K562 (cell line): ENCODE data around the gene COPS4. TPM values are rescaled to one million over a fixed set of nuclear protein-coding genes. Genes with fewer than 3 reads are reported as not detected.

ENCODE experiments used
- BRD4 ChIP-seq: fragments of 200-600 bp; sonication (generic); IDR thresholded peaks from 2 replicates; pipeline ENCODE4 v1.6.1; 2017; ENCODE audit warnings: inconsistent platforms
- NFIX ChIP-seq: fragments of 250-450 bp; sonication (Bioruptor Pico); IDR thresholded peaks from 2 replicates; pipeline ENCODE4 v1.4.0; 2020; ENCODE audit warnings: low read depth, mild to moderate bottlenecking, moderate library complexity
- NR4A1 ChIP-seq, 2 experiments: fragments of 250-450 bp in 1 of 2; fragments of 450-650 bp in 1 of 2; sonication (Bioruptor Pico) in 1 of 2; IDR thresholded peaks; 2 replicates each; pipeline versions ENCODE4 v1.4.0 to v1.6.1; 2016 to 2020; ENCODE audit warnings: mild to moderate bottlenecking in 2 of 2, missing compliant biosample characterization in 1 of 2, missing genetic modification characterization in 1 of 2, moderate library complexity in 1 of 2
- SRSF9 ChIP-seq: fragments of 200-400 bp; formaldehyde crosslinking; IDR thresholded peaks from 2 replicates; pipeline ENCODE4 v1.6.1; 2017; ENCODE audit warnings: low read depth, low read length, borderline replicate concordance
- STAG1 ChIP-seq: sonication (generic); formaldehyde crosslinking; IDR thresholded peaks from 2 replicates; pipeline ENCODE4 v1.5.0; 2020; ENCODE audit warnings: missing genetic modification reagents, borderline replicate concordance
- ZFP30 ChIP-seq: fragments of 250-450 bp; sonication (Bioruptor Pico); IDR thresholded peaks from 2 replicates; pipeline ENCODE4 v1.8.0; 2022; ENCODE audit warnings: moderate library complexity, mild to moderate bottlenecking, inconsistent platforms, borderline replicate concordance
- ZNF436 ChIP-seq: fragments of 250-450, 450-650 bp; sonication (Bioruptor Pico); formaldehyde crosslinking; IDR thresholded peaks from 2 replicates; pipeline ENCODE4 v1.7.0; 2020; ENCODE audit warnings: mild to moderate bottlenecking
- polyA plus RNA-seq, 8 experiments: library from polyadenylated mRNA; depleted of rRNA in 4 of 8; stranded (reverse) in 5 of 8; unstranded in 3 of 8; fragments of >200 nt; fragmentation: Nextera tagmentation in 2 of 8; fragmentation: Illumina TruSeq in 1 of 8; extraction: Ambion mirVana in 2 of 8; extraction: Trizol in 1 of 8; gene quantifications; 2 replicates each; pipeline versions ENCODE4 v1.2.1 to v1.2.3, GENCODE V29; 2011 to 2014; ENCODE audit warnings: inconsistent platforms in 1 of 8, missing spikeins in 1 of 8
- total RNA-seq, 7 experiments: library from RNA; depleted of rRNA in 6 of 7; stranded (reverse); fragments of >200 nt in 6 of 7; fragmentation: Illumina TruSeq in 2 of 7; extraction: Trizol in 2 of 7; gene quantifications; 2 replicates each; pipeline versions ENCODE4 v1.2.1 to v1.2.3, GENCODE V29; 2011 to 2021; ENCODE audit warnings: low replicate concordance in 1 of 7
- TF ChIP-seq, protein P1 (sequence below): fragments of 450-650 bp; IDR thresholded peaks from 2 replicates; pipeline ENCODE4 v1.6.1; 2016; ENCODE audit warnings: low read depth
- TF ChIP-seq, protein P2 (sequence below): fragments of 450-650 bp; conservative IDR thresholded peaks from 2 replicates; pipeline ENCODE4 v1.6.1; 2016; ENCODE audit warnings: missing genetic modification characterization, low read depth, mild to moderate bottlenecking, control low read depth, missing compliant biosample characterization
- TF ChIP-seq, protein P3 (sequence below): sonication (generic); formaldehyde crosslinking; IDR thresholded peaks from 2 replicates; pipeline ENCODE4 v1.8.0; 2022; ENCODE audit warnings: mild to moderate bottlenecking, missing genetic modification reagents
- TF ChIP-seq, protein P4 (sequence below), 2 experiments: fragments of 450-650 bp; conservative IDR thresholded peaks; 2 replicates each; pipeline ENCODE4 v1.6.1; 2017; ENCODE audit warnings: mild to moderate bottlenecking in 2 of 2, moderate library complexity in 2 of 2

Gene COPS4
- total and polyA plus RNA-seq, 9 of the 15 experiments (the other 6 are each of a cell fraction or from before 2014, with no cell fraction given) = 44.7 to 180 (median 70.9) TPM

DNA sequence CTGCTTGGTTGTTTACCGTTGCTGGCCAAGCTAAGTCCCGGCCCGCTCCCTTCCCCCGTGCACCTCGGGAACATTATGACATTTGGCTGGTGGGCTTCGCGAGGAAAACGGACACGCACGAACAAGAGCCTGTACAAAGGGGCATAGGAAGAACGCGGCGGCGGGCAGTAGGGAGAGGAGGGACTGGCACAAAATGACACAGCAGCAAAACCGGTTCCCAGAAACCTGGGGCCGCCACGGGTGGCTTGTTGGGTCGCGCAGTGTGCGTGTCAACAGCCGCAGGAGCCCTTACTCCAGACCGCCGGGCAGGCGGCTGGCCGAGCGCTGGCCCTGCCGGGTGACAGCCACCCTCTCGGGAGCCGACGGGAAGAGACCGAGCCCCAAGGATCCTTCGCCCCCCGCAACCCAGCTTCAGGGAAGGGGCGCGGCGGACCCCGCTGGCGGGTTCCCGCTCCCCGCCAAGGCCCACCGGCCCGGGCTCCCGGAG is 22.7 kb upstream of the COPS4 start (continued):
- TF ChIP-seq, protein P1, sequence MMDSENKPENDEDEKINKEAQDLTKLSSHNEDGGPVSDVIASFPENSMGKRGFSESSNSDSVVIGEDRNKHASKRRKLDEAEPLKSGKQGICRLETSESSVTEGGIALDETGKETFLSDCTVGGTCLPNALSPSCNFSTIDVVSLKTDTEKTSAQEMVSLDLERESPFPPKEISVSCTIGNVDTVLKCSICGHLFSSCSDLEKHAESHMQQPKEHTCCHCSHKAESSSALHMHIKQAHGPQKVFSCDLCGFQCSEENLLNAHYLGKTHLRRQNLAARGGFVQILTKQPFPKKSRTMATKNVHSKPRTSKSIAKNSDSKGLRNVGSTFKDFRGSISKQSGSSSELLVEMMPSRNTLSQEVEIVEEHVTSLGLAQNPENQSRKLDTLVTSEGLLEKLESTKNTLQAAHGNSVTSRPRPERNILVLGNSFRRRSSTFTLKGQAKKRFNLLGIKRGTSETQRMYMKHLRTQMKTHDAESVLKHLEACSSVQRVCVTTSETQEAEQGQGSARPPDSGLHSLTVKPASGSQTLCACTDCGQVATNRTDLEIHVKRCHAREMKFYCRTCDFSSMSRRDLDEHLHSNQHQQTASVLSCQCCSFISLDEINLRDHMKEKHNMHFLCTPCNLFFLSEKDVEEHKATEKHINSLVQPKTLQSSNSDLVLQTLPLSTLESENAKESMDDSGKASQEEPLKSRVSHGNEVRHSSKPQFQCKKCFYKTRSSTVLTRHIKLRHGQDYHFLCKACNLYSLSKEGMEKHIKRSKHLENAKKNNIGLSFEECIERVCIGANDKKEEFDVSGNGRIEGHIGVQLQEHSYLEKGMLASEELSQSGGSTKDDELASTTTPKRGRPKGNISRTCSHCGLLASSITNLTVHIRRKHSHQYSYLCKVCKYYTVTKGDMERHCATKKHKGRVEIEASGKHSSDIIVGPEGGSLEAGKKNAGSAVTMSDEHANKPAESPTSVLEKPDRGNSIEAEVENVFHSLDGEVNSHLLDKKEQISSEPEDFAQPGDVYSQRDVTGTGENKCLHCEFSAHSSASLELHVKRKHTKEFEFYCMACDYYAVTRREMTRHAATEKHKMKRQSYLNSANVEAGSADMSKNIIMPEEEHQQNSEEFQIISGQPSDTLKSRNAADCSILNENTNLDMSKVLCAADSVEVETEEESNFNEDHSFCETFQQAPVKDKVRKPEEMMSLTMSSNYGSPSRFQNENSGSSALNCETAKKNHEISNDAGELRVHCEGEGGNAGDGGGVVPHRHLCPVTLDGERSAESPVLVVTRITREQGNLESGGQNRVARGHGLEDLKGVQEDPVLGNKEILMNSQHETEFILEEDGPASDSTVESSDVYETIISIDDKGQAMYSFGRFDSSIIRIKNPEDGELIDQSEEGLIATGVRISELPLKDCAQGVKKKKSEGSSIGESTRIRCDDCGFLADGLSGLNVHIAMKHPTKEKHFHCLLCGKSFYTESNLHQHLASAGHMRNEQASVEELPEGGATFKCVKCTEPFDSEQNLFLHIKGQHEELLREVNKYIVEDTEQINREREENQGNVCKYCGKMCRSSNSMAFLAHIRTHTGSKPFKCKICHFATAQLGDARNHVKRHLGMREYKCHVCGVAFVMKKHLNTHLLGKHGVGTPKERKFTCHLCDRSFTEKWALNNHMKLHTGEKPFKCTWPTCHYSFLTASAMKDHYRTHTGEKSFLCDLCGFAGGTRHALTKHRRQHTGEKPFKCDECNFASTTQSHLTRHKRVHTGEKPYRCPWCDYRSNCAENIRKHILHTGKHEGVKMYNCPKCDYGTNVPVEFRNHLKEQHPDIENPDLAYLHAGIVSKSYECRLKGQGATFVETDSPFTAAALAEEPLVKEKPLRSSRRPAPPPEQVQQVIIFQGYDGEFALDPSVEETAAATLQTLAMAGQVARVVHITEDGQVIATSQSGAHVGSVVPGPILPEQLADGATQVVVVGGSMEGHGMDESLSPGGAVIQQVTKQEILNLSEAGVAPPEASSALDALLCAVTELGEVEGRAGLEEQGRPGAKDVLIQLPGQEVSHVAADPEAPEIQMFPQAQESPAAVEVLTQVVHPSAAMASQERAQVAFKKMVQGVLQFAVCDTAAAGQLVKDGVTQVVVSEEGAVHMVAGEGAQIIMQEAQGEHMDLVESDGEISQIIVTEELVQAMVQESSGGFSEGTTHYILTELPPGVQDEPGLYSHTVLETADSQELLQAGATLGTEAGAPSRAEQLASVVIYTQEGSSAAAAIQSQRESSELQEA = no peak
- TF ChIP-seq, protein P2, sequence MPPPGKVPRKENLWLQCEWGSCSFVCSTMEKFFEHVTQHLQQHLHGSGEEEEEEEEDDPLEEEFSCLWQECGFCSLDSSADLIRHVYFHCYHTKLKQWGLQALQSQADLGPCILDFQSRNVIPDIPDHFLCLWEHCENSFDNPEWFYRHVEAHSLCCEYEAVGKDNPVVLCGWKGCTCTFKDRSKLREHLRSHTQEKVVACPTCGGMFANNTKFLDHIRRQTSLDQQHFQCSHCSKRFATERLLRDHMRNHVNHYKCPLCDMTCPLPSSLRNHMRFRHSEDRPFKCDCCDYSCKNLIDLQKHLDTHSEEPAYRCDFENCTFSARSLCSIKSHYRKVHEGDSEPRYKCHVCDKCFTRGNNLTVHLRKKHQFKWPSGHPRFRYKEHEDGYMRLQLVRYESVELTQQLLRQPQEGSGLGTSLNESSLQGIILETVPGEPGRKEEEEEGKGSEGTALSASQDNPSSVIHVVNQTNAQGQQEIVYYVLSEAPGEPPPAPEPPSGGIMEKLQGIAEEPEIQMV (tag) = no peak
- no peak for TF ChIP-seq ZNF436 (CRISPR knock-in tag)
- TF ChIP-seq STAG1 (CRISPR knock-in tag) = no peak
- TF ChIP-seq BRD4 = no peak
- TF ChIP-seq SRSF9 = no peak
- TF ChIP-seq NFIX (CRISPR knock-in tag) = no peak
- TF ChIP-seq, protein P3, sequence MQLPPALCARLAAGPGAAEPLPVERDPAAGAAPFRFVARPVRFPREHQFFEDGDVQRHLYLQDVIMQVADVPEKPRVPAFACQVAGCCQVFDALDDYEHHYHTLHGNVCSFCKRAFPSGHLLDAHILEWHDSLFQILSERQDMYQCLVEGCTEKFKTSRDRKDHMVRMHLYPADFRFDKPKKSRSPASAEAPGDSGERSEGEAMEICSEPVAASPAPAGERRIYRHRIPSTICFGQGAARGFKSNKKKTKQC (CRISPR knock-in tag) = no peak
- TF ChIP-seq, protein P4, sequence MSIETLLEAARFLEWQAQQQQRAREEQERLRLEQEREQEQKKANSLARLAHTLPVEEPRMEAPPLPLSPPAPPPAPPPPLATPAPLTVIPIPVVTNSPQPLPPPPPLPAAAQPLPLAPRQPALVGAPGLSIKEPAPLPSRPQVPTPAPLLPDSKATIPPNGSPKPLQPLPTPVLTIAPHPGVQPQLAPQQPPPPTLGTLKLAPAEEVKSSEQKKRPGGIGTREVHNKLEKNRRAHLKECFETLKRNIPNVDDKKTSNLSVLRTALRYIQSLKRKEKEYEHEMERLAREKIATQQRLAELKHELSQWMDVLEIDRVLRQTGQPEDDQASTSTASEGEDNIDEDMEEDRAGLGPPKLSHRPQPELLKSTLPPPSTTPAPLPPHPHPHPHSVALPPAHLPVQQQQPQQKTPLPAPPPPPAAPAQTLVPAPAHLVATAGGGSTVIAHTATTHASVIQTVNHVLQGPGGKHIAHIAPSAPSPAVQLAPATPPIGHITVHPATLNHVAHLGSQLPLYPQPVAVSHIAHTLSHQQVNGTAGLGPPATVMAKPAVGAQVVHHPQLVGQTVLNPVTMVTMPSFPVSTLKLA (conservative IDR thresholded peaks at IDR 0.05) = peak in 1 of 2 experiments; percentile 15; a peak in 1 of 4 replicates
- no peak for TF ChIP-seq ZFP30
- no peak for TF ChIP-seq NR4A1 (CRISPR knock-in tag; IDR thresholded peaks at IDR 0.05)
- no peak for TF ChIP-seq NR4A1 (tag; IDR thresholded peaks at IDR 0.05)
